CD8-positive, alpha-beta memory T cell (primary cell): ENCODE measurements around the gene NUAK2. TPM values are rescaled to one million over a fixed set of nuclear protein-coding genes. Genes with fewer than 3 reads are reported as not detected.

ENCODE experiments used
- CTCF ChIA-PET: fragments of 350-600 bp; sonication (Branson Sonifier 250); formaldehyde crosslinking; loops from one replicate; lab custom pipeline; 2021; ENCODE audit warnings: antibody characterized with exemption; lab: Charles Lee
- POLR2A ChIA-PET: fragments of 350-600 bp; sonication (Branson Sonifier 250); formaldehyde crosslinking; loops from one replicate; lab custom pipeline; 2021; ENCODE audit warnings: antibody characterized with exemption; lab: Charles Lee
- DNase-seq, 5 donors: peaks; one replicate each; pipeline versions ENCODE4 v3.0.0 to v3.0.0-alpha.2; 2020 to 2022; ENCODE audit warnings: mixed read lengths in 1 of 5
- H3K27ac ChIP-seq: one replicate; pipeline ENCODE4 v1.7.0; 2013; ENCODE audit warnings: low read depth, mild to moderate bottlenecking, low read length, moderate library complexity
- H3K27me3 ChIP-seq: 2 replicates; pipeline ENCODE4 v1.7.0; 2013; ENCODE audit warnings: low read length, mild to moderate bottlenecking; ENCODE audit not compliant: insufficient read depth, poor library complexity, severe bottlenecking
- H3K36me3 ChIP-seq: 2 replicates; pipeline ENCODE4 v1.7.0; 2013; ENCODE audit warnings: mild to moderate bottlenecking, low read length, moderate library complexity; ENCODE audit not compliant: insufficient read depth
- H3K4me1 ChIP-seq: 2 replicates; pipeline ENCODE4 v1.7.0; 2013; ENCODE audit warnings: mild to moderate bottlenecking, low read length, moderate library complexity; ENCODE audit not compliant: insufficient read depth
- H3K4me3 ChIP-seq: 2 replicates; pipeline ENCODE4 v1.7.0; 2013; ENCODE audit warnings: mild to moderate bottlenecking, low read length
- H3K9me3 ChIP-seq: 2 replicates; pipeline ENCODE4 v1.7.0; 2013; ENCODE audit warnings: mild to moderate bottlenecking, low read length
- H3K27ac Mint-ChIP-seq, 8 donors: one replicate each; pipeline ENCODE4 v1.8.0; 2020 to 2021; ENCODE audit warnings: mixed read lengths in 8 of 8, mild to moderate bottlenecking in 6 of 8, inconsistent platforms in 3 of 8, moderate library complexity in 3 of 8
- H3K27me3 Mint-ChIP-seq, 2 donors: one replicate each; pipeline ENCODE4 v1.8.0; 2020 to 2021; ENCODE audit warnings: mixed read lengths in 2 of 2, mild to moderate bottlenecking in 1 of 2, moderate library complexity in 1 of 2
- H3K36me3 Mint-ChIP-seq, 3 donors: one replicate each; pipeline ENCODE4 v1.8.0; 2020 to 2021; ENCODE audit warnings: mixed read lengths in 3 of 3, inconsistent platforms in 1 of 3, mild to moderate bottlenecking in 1 of 3
- H3K4me1 Mint-ChIP-seq, 3 donors: one replicate each; pipeline ENCODE4 v1.8.0; 2020 to 2021; ENCODE audit warnings: mixed read lengths in 3 of 3, inconsistent platforms in 1 of 3, mild to moderate bottlenecking in 1 of 3
- H3K4me3 Mint-ChIP-seq, 7 donors: one replicate each; pipeline ENCODE4 v1.8.0; 2020 to 2021; ENCODE audit warnings: mixed read lengths in 7 of 7, mild to moderate bottlenecking in 6 of 7, moderate library complexity in 4 of 7, inconsistent platforms in 2 of 7
- H3K9me3 Mint-ChIP-seq, 5 donors: one replicate each; pipeline ENCODE4 v1.8.0; 2020 to 2022; ENCODE audit warnings: mixed read lengths in 5 of 5, mild to moderate bottlenecking in 3 of 5, moderate library complexity in 2 of 5, inconsistent platforms in 1 of 5
- polyA plus RNA-seq: library from polyadenylated mRNA; unstranded; fragments of 300-500 nt; fragmentation: Illumina TruSeq; gene quantifications from one replicate; pipeline ENCODE4 v1.2.3, GENCODE V29; 2021
- total RNA-seq, 2 experiments: library from RNA; stranded (reverse); gene quantifications; one replicate each; pipeline ENCODE4 v1.2.3, GENCODE V29; 2021

Gene NUAK2
- total and polyA plus RNA-seq, 3 experiments from 2014 or later, result 4.5 to 32.1 (median 4.7) TPM

DNA sequence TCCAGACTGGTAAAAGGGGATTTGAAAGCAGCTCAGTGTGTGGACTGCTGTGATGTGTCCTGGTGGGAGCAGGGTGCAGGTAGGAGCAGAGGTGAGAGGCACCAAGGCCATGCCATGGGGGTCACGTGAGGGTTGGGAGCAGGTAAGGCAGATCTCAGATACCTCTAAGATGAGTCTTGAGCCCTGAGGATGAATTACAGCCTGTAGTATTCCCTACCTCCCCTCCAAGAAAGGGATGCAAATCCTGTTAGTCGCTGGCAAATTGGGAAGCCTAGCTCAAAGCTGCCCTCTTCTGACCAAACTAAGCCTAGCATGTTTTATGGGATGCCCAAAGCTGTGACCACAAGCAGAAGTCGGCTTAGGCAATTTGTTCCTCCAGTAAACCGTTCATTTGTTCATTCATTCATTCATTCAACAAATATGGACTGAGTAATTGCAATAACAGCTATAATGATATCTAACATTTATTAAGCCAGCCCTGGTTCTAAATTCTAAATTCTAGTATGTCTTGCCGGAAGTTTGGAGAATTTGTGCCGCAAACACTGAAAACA, 3.9 kb upstream of the NUAK2 start:
- H3K36me3 Mint-ChIP-seq, result peaks cover 0 to 10% (median 1%) of the 10 kb centered on the region in 3 donors
- peak overlapping the region in 4 of 8 donors; percentile 9 to 61 (median 48) for H3K27ac Mint-ChIP-seq
- peak; percentile 29 to 65 (median 50) for DNase-seq
- no peaks in the 10 kb centered on the region for H3K9me3 Mint-ChIP-seq
- Histone ChIP-seq H3K27ac (no peak overlapping the region), H3K4me1 (peaks cover 19% of the 10 kb centered on the region), H3K9me3 (no peaks in the 10 kb centered on the region), H3K36me3 (no peaks in the 10 kb centered on the region), H3K27me3 (peaks cover 8% of the 10 kb centered on the region), H3K4me3 (no peak overlapping the region)
- H3K4me1 Mint-ChIP-seq, result peaks cover 29 to 36% (median 35%) of the 10 kb centered on the region in 3 donors
- peak overlapping the region in 4 of 7 donors; percentile 45 to 65 (median 62) for H3K4me3 Mint-ChIP-seq
- CTCF ChIA-PET, result interaction anchor here (0.7 to 40.7 kb wide), 24 partner anchors 8 to 333 kb away, joined by 3 to 1351 read pairs (median 4); no protein-coding TSS in a partner anchor
- H3K27me3 Mint-ChIP-seq, result peaks cover 0 to 18% of the 10 kb centered on the region in 2 donors
- POLR2A ChIA-PET, result interaction anchor here (0.6 to 2.1 kb wide), 5 partner anchors 27 to 1996 kb away, joined by 3 to 21 read pairs (median 7); partner anchors contain the start of gene CD55

DNA sequence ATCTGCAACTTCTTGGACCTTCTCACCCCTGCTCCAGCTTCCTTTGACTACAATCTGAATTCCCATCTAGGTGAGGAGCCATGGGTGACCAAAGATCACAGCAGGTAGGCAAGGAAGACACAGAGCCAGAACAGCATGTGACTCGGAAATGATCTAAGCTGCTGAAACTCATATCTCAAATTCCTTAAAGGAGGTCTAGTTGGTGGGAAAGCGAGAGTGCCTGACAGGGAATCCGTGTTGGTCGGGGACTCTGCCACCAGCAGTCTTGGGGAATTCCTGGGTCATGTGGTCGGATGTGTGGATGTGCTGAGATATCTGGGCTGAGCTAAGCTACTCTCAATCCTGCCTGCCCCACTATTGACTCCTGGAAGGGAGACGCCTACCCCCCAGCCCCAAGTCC, 3.2 kb upstream of the NUAK2 start:
- Mint-ChIP-seq H3K4me1 (peaks cover 31 to 40% (median 40%) of the 10 kb centered on the region in 3 donors), H3K27me3 (peaks cover 0 to 18% of the 10 kb centered on the region in 2 donors), H3K27ac (peak overlapping the region in 1 of 8 donors; percentile 61), H3K4me3 (peak overlapping the region in 2 of 7 donors; percentile 51 to 59), H3K36me3 (peaks cover 0 to 13% (median 1%) of the 10 kb centered on the region in 3 donors), H3K9me3 (no peaks in the 10 kb centered on the region)
- Histone ChIP-seq H3K27ac (no peak overlapping the region), H3K4me3 (no peak overlapping the region), H3K36me3 (no peaks in the 10 kb centered on the region), H3K27me3 (peaks cover 6% of the 10 kb centered on the region), H3K4me1 (peaks cover 21% of the 10 kb centered on the region), H3K9me3 (no peaks in the 10 kb centered on the region)
- no peak for DNase-seq
- POLR2A ChIA-PET, result interaction anchor here (0.6 to 2.1 kb wide), 7 partner anchors 11 to 1997 kb away, joined by 3 to 21 read pairs (median 4); partner anchors contain the start of gene CD55
- CTCF ChIA-PET, result interaction anchor here (0.8 to 40.7 kb wide), 23 partner anchors 9 to 333 kb away, joined by 3 to 1351 read pairs (median 5); no protein-coding TSS in a partner anchor

DNA sequence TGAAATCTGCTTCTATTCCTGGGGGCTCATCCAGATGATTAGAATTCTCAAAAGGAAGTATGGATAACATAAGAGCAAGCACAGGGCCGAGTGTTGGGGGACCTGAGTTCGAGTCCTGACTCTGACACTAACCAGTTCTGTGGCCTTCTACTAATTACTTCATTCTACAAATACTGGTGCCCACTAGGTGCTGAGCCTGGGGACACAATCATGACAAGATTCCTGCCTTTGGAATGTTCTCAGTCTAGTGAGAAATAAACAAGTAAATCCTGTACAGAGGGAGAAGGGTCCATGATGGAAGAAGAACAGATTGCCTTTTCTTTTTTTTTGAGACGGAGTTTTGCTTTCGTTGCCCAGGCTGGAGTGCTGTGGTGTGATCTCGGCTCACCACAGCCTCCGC, 2.2 kb upstream of the NUAK2 start:
- Histone ChIP-seq H3K4me3 (no peak overlapping the region), H3K27ac (no peak overlapping the region), H3K4me1 (peaks cover 31% of the 10 kb centered on the region), H3K36me3 (no peaks in the 10 kb centered on the region), H3K9me3 (no peaks in the 10 kb centered on the region), H3K27me3 (peaks cover 6% of the 10 kb centered on the region)
- CTCF ChIA-PET, result interaction anchor here (1.1 to 40.7 kb wide), 9 partner anchors 9 to 201 kb away, joined by 3 to 1351 read pairs (median 13); no protein-coding TSS in a partner anchor
- no peak for DNase-seq
- Mint-ChIP-seq H3K4me3 (peak overlapping the region in 2 of 7 donors; percentile 1 to 100), H3K27me3 (peaks cover 0 to 13% of the 10 kb centered on the region in 2 donors), H3K4me1 (peaks cover 39 to 50% (median 50%) of the 10 kb centered on the region in 3 donors), H3K36me3 (peaks cover 0 to 20% (median 2%) of the 10 kb centered on the region in 3 donors), H3K9me3 (no peaks in the 10 kb centered on the region), H3K27ac (peak overlapping the region in 2 of 8 donors; percentile 5 to 21)
- POLR2A ChIA-PET, result interaction anchor here (1.4 to 2.1 kb wide), 3 partner anchors 10 to 50 kb away, joined by 4 to 21 read pairs (median 10); no protein-coding TSS in a partner anchor

DNA sequence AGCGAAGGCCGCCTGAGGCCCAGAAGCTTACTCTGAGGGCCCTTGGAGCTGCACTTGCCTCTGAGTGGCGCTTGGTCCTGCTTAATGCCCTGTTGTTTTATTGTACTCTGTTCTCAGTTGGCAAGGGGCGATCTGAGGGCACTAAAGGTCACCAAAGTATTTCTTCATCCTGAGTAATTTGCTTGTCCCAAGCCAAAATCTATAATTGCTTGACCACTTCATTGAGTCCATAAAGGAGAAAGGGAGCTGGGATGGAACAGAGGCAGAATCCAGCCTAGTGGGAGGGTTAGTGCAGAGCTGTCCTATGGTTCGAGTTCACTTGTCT, 376 bp upstream of the NUAK2 start:
- Histone ChIP-seq H3K4me3 (peak overlapping the region; percentile 96), H3K27ac (no peak overlapping the region), H3K27me3 (peaks cover 4% of the 10 kb centered on the region), H3K9me3 (no peaks in the 10 kb centered on the region), H3K4me1 (peaks cover 49% of the 10 kb centered on the region), H3K36me3 (no peaks in the 10 kb centered on the region)
- ChIA-PET POLR2A (interaction anchor here (3.8 to 7.1 kb wide), 2 partner anchors 35 to 48 kb away, joined by 32 to 86 read pairs; no protein-coding TSS in a partner anchor), CTCF (interaction anchor here (0.7 to 40.7 kb wide), 10 partner anchors 10 to 203 kb away, joined by 3 to 1351 read pairs (median 4); no protein-coding TSS in a partner anchor)
- H3K27me3 Mint-ChIP-seq, result peaks cover 0 to 9% of the 10 kb centered on the region in 2 donors
- peaks cover 56 to 69% (median 69%) of the 10 kb centered on the region in 3 donors for H3K4me1 Mint-ChIP-seq
- H3K27ac Mint-ChIP-seq, result peak overlapping the region; percentile 60 to 92 (median 75)
- H3K9me3 Mint-ChIP-seq, result no peaks in the 10 kb centered on the region
- H3K4me3 Mint-ChIP-seq, result peak overlapping the region; percentile 93 to 100 (median 96)
- H3K36me3 Mint-ChIP-seq, result peaks cover 0 to 25% (median 2%) of the 10 kb centered on the region in 3 donors
- no peak for DNase-seq

DNA sequence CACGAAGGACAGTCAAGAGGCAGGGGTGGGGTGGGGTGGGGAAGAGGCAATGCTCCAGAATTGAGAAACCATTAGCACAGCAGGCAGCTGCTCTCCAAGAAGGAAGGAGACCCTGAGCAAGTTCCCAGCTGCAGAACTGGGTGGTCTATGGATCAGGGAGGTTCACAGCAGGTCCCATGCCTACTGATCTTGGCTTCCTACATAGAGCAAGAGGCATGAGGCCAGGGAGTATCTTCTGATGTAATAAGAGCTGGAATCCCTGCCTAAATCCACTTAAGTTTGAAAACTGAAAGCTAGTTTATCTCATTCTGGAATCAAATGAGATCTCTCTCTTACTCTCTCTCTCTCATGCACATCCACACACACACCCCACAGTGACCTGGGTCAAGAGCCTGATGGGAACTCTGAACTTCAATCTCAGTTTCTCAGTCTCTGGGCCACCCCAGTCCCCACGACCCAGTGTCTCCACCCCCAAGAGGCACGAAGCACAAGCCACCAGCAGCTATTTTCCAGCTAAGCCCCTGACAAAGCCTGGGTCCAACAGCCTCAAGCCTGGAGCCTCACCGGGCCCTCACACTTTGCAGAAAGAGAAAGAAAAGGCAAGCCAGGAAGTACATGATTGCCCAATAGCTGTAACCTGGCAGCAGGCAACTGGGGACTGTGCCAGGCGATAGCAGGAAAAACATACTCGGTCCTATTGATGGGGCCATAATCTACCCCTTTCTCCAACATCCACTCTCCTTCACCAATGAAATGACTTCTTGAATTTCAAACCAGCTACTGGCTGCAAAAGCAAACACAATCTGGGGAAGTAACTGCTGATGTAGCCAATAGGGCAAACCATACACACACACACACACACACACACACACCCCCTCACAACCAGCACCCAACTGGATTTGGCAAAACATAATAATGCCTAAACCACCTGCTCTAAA, 2.2 kb downstream of the NUAK2 start:
- peak overlapping the region; percentile 84 to 99 (median 89) for H3K27ac Mint-ChIP-seq
- H3K9me3 Mint-ChIP-seq, result no peaks in the 10 kb centered on the region
- Histone ChIP-seq H3K27me3 (no peaks in the 10 kb centered on the region), H3K4me3 (peak overlapping the region; percentile 96), H3K9me3 (no peaks in the 10 kb centered on the region), H3K4me1 (peaks cover 63% of the 10 kb centered on the region), H3K27ac (no peak overlapping the region), H3K36me3 (no peaks in the 10 kb centered on the region)
- H3K36me3 Mint-ChIP-seq, result peaks cover 0 to 27% (median 2%) of the 10 kb centered on the region in 3 donors
- peak in 3 of 5 donors; percentile 35 to 59 (median 53) for DNase-seq
- H3K4me3 Mint-ChIP-seq, result peak overlapping the region; percentile 93 to 100 (median 96)
- H3K27me3 Mint-ChIP-seq, result no peaks in the 10 kb centered on the region
- CTCF ChIA-PET, result interaction anchor here (1.3 to 40.7 kb wide), 5 partner anchors 8 to 47 kb away, joined by 3 to 1351 read pairs (median 6); no protein-coding TSS in a partner anchor
- peaks cover 63 to 81% (median 79%) of the 10 kb centered on the region in 3 donors for H3K4me1 Mint-ChIP-seq
- POLR2A ChIA-PET, result interaction anchor here (0.7 to 7.1 kb wide), 5 partner anchors 12 to 45 kb away, joined by 3 to 86 read pairs (median 5); no protein-coding TSS in a partner anchor

DNA sequence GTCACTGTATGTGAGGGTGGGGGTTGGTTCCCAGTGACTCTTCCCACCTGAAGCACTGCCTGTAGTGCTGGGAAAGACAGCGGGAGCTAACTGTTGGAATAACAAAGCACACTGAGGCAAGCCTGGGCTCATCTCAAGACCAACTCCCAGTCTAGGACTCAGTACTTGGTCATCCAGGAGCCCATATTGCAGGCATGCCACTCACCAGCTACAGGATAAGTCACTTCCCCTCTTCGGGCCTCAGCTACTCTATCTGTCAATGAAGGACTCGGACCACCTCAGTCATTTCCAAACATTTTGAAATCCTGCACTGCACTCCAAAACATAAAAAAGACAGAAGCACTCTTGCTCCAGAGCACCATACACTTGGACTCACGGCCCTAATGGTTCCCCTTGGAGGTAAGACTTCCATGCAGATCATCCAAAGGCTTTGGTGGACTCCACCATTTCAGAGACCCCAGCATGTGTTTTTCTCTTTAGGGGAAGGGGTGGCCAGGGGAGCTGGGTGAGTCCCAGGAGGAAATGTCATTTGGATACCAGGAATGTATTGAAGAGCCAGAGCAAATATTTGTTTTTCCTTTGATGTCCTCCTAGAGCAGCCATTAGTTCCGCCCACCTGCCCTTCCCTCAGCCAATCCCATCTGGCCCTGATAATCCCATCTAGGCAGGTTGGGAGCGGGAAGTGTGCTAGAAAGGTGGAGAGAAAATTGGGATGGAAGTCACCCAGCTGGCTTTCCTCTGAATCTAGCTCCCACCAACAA, 3.1 kb downstream of the NUAK2 start:
- Histone ChIP-seq H3K36me3 (no peaks in the 10 kb centered on the region), H3K27me3 (no peaks in the 10 kb centered on the region), H3K27ac (no peak overlapping the region), H3K4me1 (peaks cover 71% of the 10 kb centered on the region), H3K9me3 (no peaks in the 10 kb centered on the region), H3K4me3 (peak overlapping the region; percentile 96)
- ChIA-PET CTCF (interaction anchor here (1.0 to 40.7 kb wide), 5 partner anchors 14 to 46 kb away, joined by 3 to 1351 read pairs (median 5); no protein-coding TSS in a partner anchor), POLR2A (interaction anchor here (0.5 to 7.1 kb wide), 3 partner anchors 27 to 44 kb away, joined by 4 to 86 read pairs (median 32); no protein-coding TSS in a partner anchor)
- peaks cover 0 to 30% (median 2%) of the 10 kb centered on the region in 3 donors for H3K36me3 Mint-ChIP-seq
- H3K4me1 Mint-ChIP-seq, result peaks cover 67 to 83% (median 81%) of the 10 kb centered on the region in 3 donors
- no peaks in the 10 kb centered on the region for H3K27me3 Mint-ChIP-seq
- DNase-seq, result no peak
- no peaks in the 10 kb centered on the region for H3K9me3 Mint-ChIP-seq
- H3K27ac Mint-ChIP-seq, result peak overlapping the region; percentile 59 to 99 (median 82)
- peak overlapping the region; percentile 93 to 100 (median 96) for H3K4me3 Mint-ChIP-seq
